Hepatocyte (in vitro differentiated cells): ENCODE measurements around the gene GRIA2.

ENCODE experiments used
- CTCF ChIP-seq: fragments of 200-600 bp; sonication (generic); IDR thresholded peaks from 2 replicates; pipeline ENCODE4 v1.5.1; 2016; ENCODE audit warnings: antibody characterized with exemption, mild to moderate bottlenecking; ENCODE audit not compliant: poor library complexity
- EZH2 ChIP-seq: fragments of 200-600 bp; sonication (generic); IDR thresholded peaks from 2 replicates; pipeline ENCODE4 v1.6.1; 2016; ENCODE audit warnings: antibody characterized with exemption, mild to moderate bottlenecking, borderline replicate concordance

- TF ChIP-seq CTCF (no peak), EZH2 (no peak)
Observed at GRCh38 chr4:157270108-157270507, 49.6 kb downstream of the GRIA2 start.
